HG02852 (cell line): ENCODE measurements around the gene ZNF574.
"Not testable (repeated sequence)": the region's sequence is repeated elsewhere in the genome, so short reads cannot be mapped to it uniquely, and the experiment has no call there.

ENCODE experiments used
- ATAC-seq: cut with Tn5 transposase; IDR thresholded peaks from one replicate; pipeline ENCODE4 v1.9.1; 2021; ENCODE audit warnings: mild to moderate bottlenecking, moderate library complexity; ENCODE audit not compliant: unreplicated experiment

ZNF574 gene

GRCh38 chr19:42098781-42099180 lies 22.8 kb downstream of the ZNF574 start:
- ATAC-seq: no peak

GRCh38 chr19:42099336-42099925 lies 23.5 kb downstream of the ZNF574 start:
- no peak for ATAC-seq

- ATAC-seq: not testable (repeated sequence)
Observed at GRCh38 chr19:42100241-42100640, 24.3 kb downstream of the ZNF574 start.

- ATAC-seq: no peak
Observed at GRCh38 chr19:42102877-42103276, 26.9 kb downstream of the ZNF574 start.

DNA sequence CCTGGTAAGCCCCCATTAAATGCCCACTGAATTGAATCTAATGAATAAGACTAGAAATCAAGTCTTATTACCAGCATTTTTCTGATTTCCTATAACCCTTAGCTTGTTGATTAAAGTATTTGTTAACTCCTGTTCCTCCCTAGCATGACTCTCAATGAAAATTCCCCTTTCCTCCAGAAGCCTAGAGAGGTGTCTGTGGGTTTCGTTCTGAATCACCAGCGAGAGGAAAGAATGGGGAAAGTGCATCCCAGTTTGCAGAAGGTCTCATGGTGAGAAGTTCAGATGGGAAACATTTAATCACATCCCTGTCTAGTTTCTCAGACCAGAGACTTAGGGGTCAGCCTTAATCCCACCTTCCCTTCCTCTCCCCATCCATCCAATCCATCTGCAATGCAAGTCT lies 29.4 kb downstream of the ZNF574 start:
- ATAC-seq: no peak

DNA sequence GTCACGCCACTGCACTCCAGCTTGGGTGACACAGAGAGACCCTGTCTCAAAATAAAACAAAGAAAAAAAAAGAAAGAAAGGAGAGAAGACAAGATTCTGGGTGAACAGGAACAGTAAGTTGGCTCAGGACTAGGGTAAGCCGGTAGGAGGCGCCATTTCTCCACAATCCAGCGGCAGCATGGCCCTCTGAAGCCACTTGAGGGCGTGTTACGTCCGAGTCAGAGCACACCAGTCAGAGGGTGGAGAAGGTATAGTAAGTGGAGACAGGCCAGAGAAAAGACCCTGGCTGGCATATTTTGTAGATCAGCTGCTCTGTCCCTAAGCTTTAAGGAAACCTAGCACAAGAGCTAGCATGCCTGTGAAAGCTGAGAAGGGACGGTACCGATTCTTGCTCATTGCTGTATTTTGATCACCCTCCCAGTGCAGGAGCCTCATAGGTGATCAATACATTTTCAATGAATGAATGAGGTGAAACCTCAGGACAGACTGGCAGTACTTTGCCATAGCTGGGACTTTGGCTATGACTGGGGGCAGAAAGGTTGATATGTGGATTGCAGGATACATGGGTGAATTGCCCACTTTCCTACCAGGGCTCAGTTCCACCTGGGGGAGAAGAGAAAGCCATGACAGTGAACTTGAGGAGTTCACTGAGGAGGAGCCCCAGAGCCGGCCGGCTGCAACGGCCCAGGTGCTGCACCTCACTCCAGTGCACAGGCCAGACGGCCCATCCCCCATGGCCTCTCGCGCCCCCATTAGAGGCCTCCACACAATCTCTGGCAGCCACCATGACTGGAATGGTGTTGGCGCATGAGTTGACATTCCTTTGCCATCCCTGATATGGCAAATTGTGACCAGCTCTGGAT lies 32.8 kb downstream of the ZNF574 start:
- peak; percentile 73 for ATAC-seq

GRCh38 chr19:42109896-42110295 lies 33.9 kb downstream of the ZNF574 start:
- ATAC-seq: no peak

- ATAC-seq: no peak
Observed at GRCh38 chr19:42110658-42111057, 34.7 kb downstream of the ZNF574 start.

GRCh38 chr19:42111384-42111783 lies 35.4 kb downstream of the ZNF574 start:
- ATAC-seq: no peak

DNA sequence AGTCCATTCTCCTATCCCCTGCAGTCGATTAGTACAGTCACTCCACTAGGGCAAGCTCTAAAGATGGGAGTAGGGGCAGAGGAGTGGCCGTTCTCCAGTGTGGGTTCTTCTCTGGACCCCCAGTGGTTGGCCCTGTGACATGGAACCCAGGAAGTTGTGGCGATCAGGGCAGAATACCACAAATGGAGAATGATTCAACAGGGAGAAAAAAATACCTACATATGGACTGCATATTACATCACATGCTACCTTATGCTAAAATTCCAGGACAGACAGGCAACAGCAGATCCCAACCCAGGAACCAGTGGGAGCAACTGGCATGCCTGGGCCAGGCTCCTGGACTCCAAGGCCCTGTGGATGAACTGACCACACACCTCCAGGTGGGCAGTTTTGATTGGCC lies 35.8 kb downstream of the ZNF574 start:
- no peak for ATAC-seq

DNA sequence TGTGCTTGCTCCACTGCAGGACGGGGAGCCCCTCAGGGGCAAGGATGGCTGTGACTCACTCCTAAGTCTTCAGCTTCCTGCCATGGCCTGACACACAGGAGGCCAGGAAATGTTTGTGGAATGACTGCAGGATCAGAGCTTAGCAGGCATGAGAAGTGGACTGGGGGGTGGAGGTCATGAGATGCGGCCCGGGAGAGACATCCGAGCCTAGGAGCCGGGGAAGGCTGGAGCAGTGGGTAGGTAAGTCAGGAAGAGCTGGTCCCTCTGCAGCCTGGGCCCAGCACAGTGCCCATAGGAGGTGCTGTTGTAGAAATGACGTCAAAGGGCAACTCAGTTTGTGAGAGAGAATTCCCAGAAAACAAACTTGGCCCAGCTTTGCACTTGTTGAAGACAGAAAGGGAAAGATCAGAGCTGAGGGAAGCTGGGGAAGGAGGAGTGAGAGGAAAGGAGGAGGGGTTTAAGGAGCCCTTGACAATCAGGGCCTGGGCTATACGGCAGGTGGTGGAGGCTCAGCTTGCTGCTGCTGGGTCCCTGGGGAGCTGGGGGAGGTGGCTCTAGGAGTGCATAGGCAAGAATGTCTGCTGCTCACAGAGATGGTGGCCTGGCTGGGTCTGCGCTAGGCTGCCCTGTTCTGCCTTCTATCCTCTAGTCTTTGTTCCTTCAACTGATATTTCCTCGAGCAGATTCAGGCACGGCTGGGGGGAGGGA lies 37.8 kb downstream of the ZNF574 start:
- no peak for ATAC-seq

DNA sequence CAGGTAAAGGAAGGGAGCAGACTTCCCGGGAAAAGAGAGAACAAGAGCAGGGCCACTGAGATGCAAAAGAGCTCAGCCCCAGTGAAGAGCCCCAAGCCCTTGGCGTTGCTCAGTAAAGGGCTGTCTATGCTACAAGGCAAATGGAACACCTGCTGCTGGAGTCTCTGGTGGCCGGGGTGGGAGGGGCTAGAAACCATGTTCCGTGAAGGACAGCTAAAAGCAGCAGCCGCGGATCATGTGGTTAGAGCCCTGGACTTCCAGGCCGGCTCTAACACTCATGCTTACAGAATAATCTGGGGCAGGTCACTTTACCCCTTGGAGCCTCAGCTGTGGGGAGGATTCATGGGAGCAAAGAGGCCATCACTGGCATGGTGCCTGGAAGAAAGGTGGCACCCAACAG lies 38.4 kb downstream of the ZNF574 start:
- peak; percentile 69 for ATAC-seq

- ATAC-seq: no peak
Observed at GRCh38 chr19:42115219-42115618, 39.3 kb downstream of the ZNF574 start.

DNA sequence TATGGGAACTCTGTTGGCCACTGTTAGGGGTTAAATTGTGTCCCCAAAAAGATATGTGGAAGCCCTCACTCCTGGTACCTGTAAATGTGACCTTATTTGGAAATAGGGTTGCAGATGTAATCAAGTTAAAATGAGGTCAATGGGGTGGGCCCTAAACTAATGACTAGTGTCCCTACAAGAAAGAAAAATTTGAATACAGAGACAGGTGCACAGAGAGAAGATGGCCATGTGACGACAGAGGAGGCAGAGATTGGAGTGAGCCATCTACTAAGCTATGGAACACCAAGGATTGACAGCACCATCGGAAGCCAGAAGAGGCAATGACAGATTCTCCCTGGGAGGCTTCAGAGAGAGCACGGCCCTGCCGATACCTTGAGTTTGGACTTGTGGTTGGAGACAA lies 39.7 kb downstream of the ZNF574 start:
- ATAC-seq: no peak

DNA sequence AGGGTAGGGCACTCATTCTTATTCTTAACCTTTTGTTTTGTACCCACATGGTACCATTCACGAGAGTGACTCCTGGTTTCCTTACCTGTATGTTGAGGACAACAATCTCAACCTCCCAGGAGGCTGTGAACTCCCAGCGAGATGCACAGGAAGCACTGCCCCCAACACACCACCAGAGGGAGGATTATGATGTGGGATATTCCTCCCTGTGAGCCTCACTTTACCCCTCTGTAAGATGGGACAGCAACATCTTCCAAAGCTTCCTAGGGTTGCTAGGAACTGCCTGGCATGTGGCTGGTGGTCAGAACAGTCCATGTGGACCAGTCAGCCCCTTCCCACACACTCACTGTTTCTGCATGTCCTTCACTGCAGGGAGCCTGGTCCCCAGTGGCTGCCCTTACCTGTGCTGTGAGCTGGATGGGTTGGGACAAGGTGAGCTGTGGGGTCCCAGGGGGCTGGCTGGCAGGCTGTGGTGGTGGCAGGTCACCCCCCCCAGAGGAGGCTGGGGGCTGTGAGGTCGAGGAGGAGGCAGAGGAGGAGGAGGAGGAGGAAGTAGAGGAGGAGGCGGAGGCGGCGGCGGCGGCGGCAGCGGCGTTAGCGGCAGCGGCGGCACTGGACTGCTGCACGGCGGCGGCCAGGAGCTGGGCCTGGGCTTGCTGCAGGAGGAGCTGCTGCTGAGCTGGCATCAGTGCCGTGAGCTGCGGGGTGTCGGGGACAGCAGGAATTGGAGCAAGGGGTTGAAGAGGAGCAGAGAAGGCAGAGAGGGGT lies 40.5 kb downstream of the ZNF574 start:
- no peak for ATAC-seq

DNA sequence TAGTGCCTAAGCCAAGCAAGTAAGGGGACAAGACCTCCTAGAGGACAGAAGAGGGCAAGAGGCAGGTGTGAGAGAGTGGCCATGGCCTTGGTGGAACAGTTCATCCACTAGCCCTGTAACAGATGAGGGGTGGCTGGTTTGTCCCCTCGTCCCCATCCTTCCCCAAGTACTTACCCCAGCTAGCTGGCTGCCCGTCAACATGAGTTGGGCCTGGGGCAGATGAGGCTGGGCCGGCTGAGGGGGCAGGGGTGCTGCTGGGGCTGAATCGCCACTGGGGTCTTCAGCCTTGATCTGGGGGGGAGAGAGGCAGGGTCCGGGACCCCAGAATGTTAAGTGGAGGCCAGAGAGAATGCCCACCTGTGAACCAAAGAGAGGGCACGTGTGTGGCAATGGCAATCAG lies 41.1 kb downstream of the ZNF574 start:
- no peak for ATAC-seq

DNA sequence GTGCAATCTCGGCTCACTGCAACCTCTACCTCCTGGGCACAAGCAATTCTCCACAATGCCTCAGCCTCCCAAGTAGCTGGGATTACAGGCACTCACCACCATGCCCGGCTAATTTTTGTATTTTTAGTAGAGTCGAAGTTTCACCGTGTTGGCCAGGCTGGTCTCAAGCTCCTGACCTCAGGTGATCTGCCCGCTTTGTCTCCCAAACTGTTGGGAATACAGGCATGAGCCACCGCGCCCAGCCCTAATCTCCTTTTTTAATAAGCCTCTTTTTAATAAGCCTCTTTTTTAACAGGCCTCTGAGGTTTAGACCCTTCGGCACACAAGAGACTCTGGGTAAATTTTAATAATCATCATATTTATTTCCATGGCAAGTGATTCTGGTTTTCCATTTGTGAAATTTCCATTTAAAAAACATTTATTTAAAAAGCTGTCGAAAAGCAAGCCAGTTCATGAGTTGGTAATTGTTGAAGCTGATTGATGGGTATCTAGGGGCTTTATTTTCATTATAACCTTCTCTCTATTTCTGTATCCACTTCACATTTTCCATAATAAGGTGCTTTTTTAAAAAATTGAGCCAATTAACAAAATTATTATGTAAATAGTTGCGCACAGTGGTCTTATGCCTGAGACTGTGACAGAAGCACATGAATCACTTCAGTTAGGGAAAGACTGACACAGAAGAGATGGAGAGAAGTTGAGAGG lies 44.5 kb downstream of the ZNF574 start:
- ATAC-seq: no peak

DNA sequence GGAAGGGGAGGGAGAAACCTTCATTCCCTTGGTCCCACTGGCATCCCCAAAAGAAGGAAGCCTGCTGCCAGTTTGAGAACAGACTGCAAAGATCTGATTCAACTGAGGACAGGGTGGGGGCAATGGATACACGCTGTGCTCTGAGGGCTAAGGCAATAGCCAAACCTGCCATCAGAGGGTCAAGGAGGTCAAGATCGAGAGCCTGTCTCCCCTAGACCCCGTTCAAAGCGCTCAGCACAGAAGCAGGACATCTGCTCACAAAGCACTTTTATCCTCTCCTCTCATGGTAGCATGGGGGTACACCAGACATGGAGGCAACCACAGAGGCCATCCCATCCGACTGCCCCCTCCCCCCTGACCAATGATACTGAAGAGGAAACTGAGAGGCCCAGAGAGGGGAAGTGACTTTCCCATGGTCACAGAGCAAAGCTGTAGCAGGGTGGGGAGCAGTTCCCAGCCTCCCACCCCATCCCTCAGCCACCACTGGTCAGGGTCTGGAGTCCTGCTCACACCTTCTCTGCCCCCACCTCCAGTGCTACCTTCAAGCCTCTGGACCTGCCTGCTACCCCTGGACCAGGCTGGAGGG lies 45.2 kb downstream of the ZNF574 start:
- ATAC-seq: no peak

DNA sequence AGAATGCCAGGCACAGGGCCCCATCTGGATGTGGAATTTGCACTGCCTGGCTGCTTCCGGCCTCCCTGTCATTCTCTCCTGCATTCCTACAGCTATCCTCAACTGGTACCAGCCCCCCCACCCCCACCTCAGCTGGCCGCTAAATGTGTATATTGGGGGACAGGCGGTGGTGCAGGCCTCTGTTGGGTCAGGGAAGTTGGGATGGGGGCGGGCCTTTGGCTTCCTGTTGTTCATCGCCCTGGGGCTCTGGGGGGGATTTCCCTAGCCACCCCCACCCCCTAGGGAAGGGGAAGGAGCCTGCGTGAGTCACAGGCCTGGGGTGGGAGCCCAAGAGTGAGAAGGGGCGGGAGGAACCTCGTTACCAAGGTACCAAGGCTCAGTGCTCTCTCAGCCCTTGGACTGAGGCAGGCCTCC lies 45.7 kb downstream of the ZNF574 start:
- no peak for ATAC-seq
